T-cell (primary cell): Measurements from ENCODE around the gene IMPA2. TPM values are rescaled to one million over a fixed set of nuclear protein-coding genes. Genes with fewer than 3 reads are reported as not detected.
"Not testable (repeated sequence)": the region's sequence is repeated elsewhere in the genome, so short reads cannot be mapped to it uniquely, and the experiment has no call there.

Source experiments
- ATAC-seq, 4 experiments: fragments of 200-7000 bp in 3 of 4; fragments of 150-1000 bp in 1 of 4; cut with Tn5 transposase; replicated peaks in 1 of 4; 1 replicate in 3 of 4; 2 replicates in 1 of 4; pipeline ENCODE4 v1.10.0; 2021; ENCODE audit warnings: moderate library complexity in 3 of 4, mild to moderate bottlenecking in 2 of 4, moderate number of reproducible peaks in 1 of 4
- CTCF ChIA-PET, 2 donors: fragments of 300-600 bp; sonication (Branson Sonifier 250); formaldehyde crosslinking; loops; one replicate each; lab custom pipeline; 2022; ENCODE audit warnings: antibody characterized with exemption in 2 of 2; lab: Charles Lee
- POLR2A ChIA-PET, 2 donors: fragments of 300-600 bp; sonication (Branson Sonifier 250); formaldehyde crosslinking; loops; one replicate each; lab custom pipeline; 2022; ENCODE audit warnings: antibody characterized with exemption in 2 of 2; lab: Charles Lee
- DNase-seq, 35 experiments: peaks; one replicate each; pipeline versions ENCODE4 v3.0.0 to v3.0.0-alpha.2; 2013 to 2023
- H3K27ac ChIP-seq: one replicate; pipeline ENCODE4 v1.5.1; 2013; ENCODE audit warnings: low read length
- H3K27me3 ChIP-seq, 2 experiments: replicated peaks in 1 of 2; 1 replicate in 1 of 2; 2 replicates in 1 of 2; pipeline versions ENCODE4 v1.6.1 to v1.7.0; 2013; ENCODE audit warnings: low read length in 1 of 2, mixed read lengths in 1 of 2; ENCODE audit not compliant: control insufficient read depth in 2 of 2, insufficient read depth in 2 of 2; ENCODE audit errors: extremely low read depth in 1 of 2
- H3K36me3 ChIP-seq, 2 donors: 1 replicate in 1 of 2; 2 replicates in 1 of 2; pipeline versions ENCODE4 v1.6.1 to v1.7.0; 2013; ENCODE audit warnings: low read length in 1 of 2; ENCODE audit not compliant: control insufficient read depth in 2 of 2, insufficient read depth in 1 of 2; ENCODE audit errors: extremely low read depth in 1 of 2
- H3K4me1 ChIP-seq, 2 experiments: 1 replicate in 1 of 2; 2 replicates in 1 of 2; pipeline versions ENCODE4 v1.6.1 to v1.7.0; 2013; ENCODE audit warnings: low read length in 2 of 2, mixed read lengths in 1 of 2; ENCODE audit not compliant: insufficient read depth in 2 of 2, control insufficient read depth in 1 of 2; ENCODE audit errors: extremely low read depth in 1 of 2
- H3K4me3 ChIP-seq, 2 donors: 1 replicate in 1 of 2; 2 replicates in 1 of 2; pipeline versions ENCODE4 v1.5.1 to v1.7.0; 2013; ENCODE audit warnings: mild to moderate bottlenecking in 2 of 2, low read length in 1 of 2, moderate library complexity in 1 of 2; ENCODE audit not compliant: control insufficient read depth in 1 of 2; ENCODE audit errors: extremely low read depth in 1 of 2
- H3K9me3 ChIP-seq: 2 replicates; pipeline ENCODE4 v1.7.0; 2013
- H3K27ac Mint-ChIP-seq, 2 donors: one replicate each; pipeline ENCODE4 v1.8.0; 2020 to 2021; ENCODE audit warnings: mild to moderate bottlenecking in 2 of 2, mixed read lengths in 2 of 2
- H3K27me3 Mint-ChIP-seq, 2 donors: one replicate each; pipeline ENCODE4 v1.8.0; 2021 to 2022; ENCODE audit warnings: mixed read lengths in 2 of 2
- H3K36me3 Mint-ChIP-seq: one replicate; pipeline ENCODE4 v1.8.0; 2021; ENCODE audit warnings: mixed read lengths
- H3K4me1 Mint-ChIP-seq, 3 donors: one replicate each; pipeline ENCODE4 v1.8.0; 2020 to 2022; ENCODE audit warnings: mixed read lengths in 3 of 3, mild to moderate bottlenecking in 1 of 3
- H3K4me3 Mint-ChIP-seq, 3 donors: one replicate each; pipeline ENCODE4 v1.8.0; 2020 to 2022; ENCODE audit warnings: mild to moderate bottlenecking in 3 of 3, mixed read lengths in 3 of 3, moderate library complexity in 3 of 3
- H3K9me3 Mint-ChIP-seq, 3 donors: one replicate each; pipeline ENCODE4 v1.8.0; 2020 to 2022; ENCODE audit warnings: mixed read lengths in 3 of 3
- WGBS: methylation state at CpG from one replicate; pipeline ENCODE4 v1.1.5; 2013; ENCODE audit warnings: missing lambda C conversion rate; ENCODE audit not compliant: insufficient coverage; 5-methylcytosine and 5-hydroxymethylcytosine counted together
- total RNA-seq, 35 experiments: library from RNA in 6 of 35; stranded (reverse) in 6 of 35; fragments of 120-200 nt in 1 of 35; gene quantifications; one replicate each; pipeline versions ENCODE4 v1.2.1 to v1.2.4 and lab custom pipeline; 2013 to 2026

IMPA2 gene
- total RNA-seq, 5 donors from 2014 or later (not counting 1 experiment from before 2014, with no cell fraction given) = 3.1 to 12.2 (median 5.0) TPM

DNA sequence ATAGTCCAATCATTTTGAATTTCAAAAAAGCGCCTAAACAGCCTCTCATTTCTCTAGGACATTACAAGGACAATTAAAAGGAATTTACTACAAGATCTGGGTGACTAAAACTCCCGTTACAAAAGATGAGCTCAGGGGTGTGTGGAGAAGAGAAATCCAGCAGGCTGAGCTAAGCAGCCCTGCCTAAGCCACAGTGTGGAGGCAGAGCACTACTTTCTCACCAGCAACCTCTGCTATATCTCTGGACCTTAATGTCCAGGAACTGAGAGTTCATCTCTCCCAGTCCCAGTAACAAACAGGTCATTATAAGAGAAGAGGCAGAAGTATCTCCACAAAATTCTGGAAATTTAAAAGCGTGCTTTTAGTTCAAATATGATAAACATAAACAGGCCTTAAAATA lies 93.4 kb downstream of the IMPA2 start:
- Histone ChIP-seq H3K27ac (no peak overlapping the region), H3K27me3 (no peaks in the 10 kb centered on the region), H3K4me1 (no peaks in the 10 kb centered on the region), H3K4me3 (no peak overlapping the region), H3K36me3 (no peaks in the 10 kb centered on the region), H3K9me3 (no peaks in the 10 kb centered on the region)
- DNase-seq = no peak
- no peaks in the 10 kb centered on the region for H3K36me3 Mint-ChIP-seq
- H3K27me3 Mint-ChIP-seq = peaks cover 11 to 21% of the 10 kb centered on the region in 2 donors
- no peak overlapping the region for H3K4me3 Mint-ChIP-seq
- no peak overlapping the region for H3K27ac Mint-ChIP-seq
- ChIA-PET CTCF (interaction anchor here in 1 of 2 donors (0.7 kb wide), 1 partner anchor 113 kb away, joined by 3 read pairs; no protein-coding TSS in a partner anchor), POLR2A (no interaction called here)
- no CpG with 5 or more reads among the region's 3 CpGs for WGBS
- H3K9me3 Mint-ChIP-seq = no peaks in the 10 kb centered on the region
- H3K4me1 Mint-ChIP-seq = peaks cover 0 to 6% (median 3%) of the 10 kb centered on the region in 3 donors
- ATAC-seq = no peak

GRCh38 chr18:12076424-12077140 lies 95.3 kb downstream of the IMPA2 start:
- Histone ChIP-seq H3K27ac (no peak overlapping the region), H3K9me3 (no peaks in the 10 kb centered on the region), H3K4me3 (no peak overlapping the region), H3K27me3 (no peaks in the 10 kb centered on the region), H3K36me3 (no peaks in the 10 kb centered on the region), H3K4me1 (no peaks in the 10 kb centered on the region)
- H3K27ac Mint-ChIP-seq = no peak overlapping the region
- peaks cover 11 to 21% of the 10 kb centered on the region in 2 donors for H3K27me3 Mint-ChIP-seq
- ChIA-PET POLR2A (no interaction called here), CTCF (interaction anchor here in 1 of 2 donors (0.7 kb wide), 1 partner anchor 910 kb away, joined by 3 read pairs; no protein-coding TSS in a partner anchor)
- ATAC-seq = peak in 3 of 4 experiments; percentile 30 to 43 (median 37)
- no peaks in the 10 kb centered on the region for H3K36me3 Mint-ChIP-seq
- H3K9me3 Mint-ChIP-seq = no peaks in the 10 kb centered on the region
- peak overlapping the region in 1 of 3 donors; percentile 59 for H3K4me3 Mint-ChIP-seq
- peaks cover 0 to 6% (median 3%) of the 10 kb centered on the region in 3 donors for H3K4me1 Mint-ChIP-seq
- DNase-seq = no peak
- WGBS = 31% methylated on average over 40 of the region's 59 CpGs

DNA sequence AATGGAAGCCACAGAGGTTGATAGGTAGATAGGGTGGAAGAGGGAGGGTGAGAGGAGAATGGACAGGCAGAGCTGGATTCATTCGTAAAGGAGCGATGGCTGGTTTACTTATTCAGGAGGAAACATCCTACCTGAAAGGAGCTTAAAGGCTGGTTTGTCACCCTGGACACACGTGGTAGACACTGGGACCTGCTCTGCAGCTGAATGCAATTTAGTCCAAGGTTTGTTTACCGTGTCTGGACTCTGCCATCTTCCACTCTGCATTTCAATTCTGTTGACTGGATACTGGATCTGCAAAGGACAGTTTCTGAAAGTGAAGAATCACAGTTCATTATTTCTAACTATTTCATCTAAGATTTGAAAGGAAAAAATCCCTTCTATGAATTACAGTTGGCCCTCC lies 96.7 kb downstream of the IMPA2 start:
- POLR2A ChIA-PET, DNase-seq, H3K27me3 ChIP-seq, H3K4me1 Mint-ChIP-seq, H3K4me1 ChIP-seq, H3K27ac ChIP-seq, ATAC-seq, H3K27ac Mint-ChIP-seq, H3K4me3 ChIP-seq, CTCF ChIA-PET, H3K9me3 ChIP-seq, H3K36me3 Mint-ChIP-seq, H3K4me3 Mint-ChIP-seq, H3K9me3 Mint-ChIP-seq, H3K36me3 ChIP-seq: not testable (repeated sequence)
- WGBS = no CpG with 5 or more reads among the region's 4 CpGs
- H3K27me3 Mint-ChIP-seq = peaks cover 11 to 21% of the 10 kb centered on the region in 2 donors

DNA sequence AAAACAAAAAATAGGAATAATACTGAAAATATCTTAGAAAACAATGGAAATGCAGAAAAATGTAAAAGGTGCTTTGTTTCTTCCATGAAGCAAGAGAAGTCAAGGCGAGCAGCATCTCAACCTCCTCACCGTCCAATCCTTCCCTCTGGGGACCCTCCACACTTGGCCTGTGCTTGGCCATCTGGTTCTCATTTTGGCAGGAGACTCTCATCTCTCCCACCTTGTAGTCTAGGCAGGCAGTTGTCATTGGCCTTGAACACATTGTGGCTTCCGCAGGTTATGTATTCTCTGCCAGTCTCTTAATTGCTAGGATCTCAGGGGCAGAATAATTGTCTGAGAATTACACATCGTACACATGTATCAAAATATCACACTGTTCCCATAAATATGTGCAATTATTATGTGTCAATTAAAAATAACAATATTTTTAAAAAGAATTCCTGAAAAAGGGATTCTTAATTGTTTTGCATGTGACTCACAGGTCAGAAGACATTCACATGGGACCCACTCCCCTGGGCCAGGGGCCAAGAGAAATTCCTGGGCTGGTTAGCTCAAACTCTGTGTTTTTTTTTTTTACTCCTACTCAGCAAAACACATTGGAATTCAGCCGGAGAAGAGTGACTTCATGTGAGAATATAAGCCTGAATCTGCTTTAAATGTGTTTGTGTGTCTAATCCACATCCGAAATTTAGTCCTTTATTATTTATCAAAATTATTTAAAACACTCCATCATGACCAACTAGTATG lies 98.4 kb downstream of the IMPA2 start:
- POLR2A ChIA-PET = no interaction called here

More for the DNA sequence above, 98.4 kb downstream of the IMPA2 start:
- Mint-ChIP-seq H3K27me3 (peaks cover 7 to 16% of the 10 kb centered on the region in 2 donors), H3K4me1 (peaks cover 0 to 6% (median 3%) of the 10 kb centered on the region in 3 donors), H3K36me3 (no peaks in the 10 kb centered on the region), H3K4me3 (no peak overlapping the region), H3K27ac (no peak overlapping the region), H3K9me3 (no peaks in the 10 kb centered on the region)
- DNase-seq (no peak), ATAC-seq (no peak)
- no peak overlapping the region for H3K4me3 ChIP-seq
- 80% methylated on average over 3 of the region's 6 CpGs for WGBS
- no peaks in the 10 kb centered on the region for H3K27me3 ChIP-seq
- H3K9me3 ChIP-seq = no peaks in the 10 kb centered on the region
- no peak overlapping the region for H3K27ac ChIP-seq
- H3K4me1 ChIP-seq = no peaks in the 10 kb centered on the region
- H3K36me3 ChIP-seq = no peaks in the 10 kb centered on the region
- CTCF ChIA-PET = no interaction called here

Other genes with a start within 250 kb of the IMPA2 start
- gene CHMP1B, start 130.1 kb upstream of the IMPA2 start, total RNA-seq = 100 to 1,000 TPM in 1 of 5 donors, 10 to 100 TPM in 4; 41.5 to 105 (median 44.1) TPM
- gene MPPE1, start 73.2 kb upstream of the IMPA2 start, total RNA-seq = 10 to 100 TPM; 56.0 to 90.4 (median 77.2) TPM
- not detected for gene ANKRD62, start 112.3 kb downstream of the IMPA2 start, total RNA-seq